ENCODE results near the gene NCR3LG1.

Gene NCR3LG1

DNA sequence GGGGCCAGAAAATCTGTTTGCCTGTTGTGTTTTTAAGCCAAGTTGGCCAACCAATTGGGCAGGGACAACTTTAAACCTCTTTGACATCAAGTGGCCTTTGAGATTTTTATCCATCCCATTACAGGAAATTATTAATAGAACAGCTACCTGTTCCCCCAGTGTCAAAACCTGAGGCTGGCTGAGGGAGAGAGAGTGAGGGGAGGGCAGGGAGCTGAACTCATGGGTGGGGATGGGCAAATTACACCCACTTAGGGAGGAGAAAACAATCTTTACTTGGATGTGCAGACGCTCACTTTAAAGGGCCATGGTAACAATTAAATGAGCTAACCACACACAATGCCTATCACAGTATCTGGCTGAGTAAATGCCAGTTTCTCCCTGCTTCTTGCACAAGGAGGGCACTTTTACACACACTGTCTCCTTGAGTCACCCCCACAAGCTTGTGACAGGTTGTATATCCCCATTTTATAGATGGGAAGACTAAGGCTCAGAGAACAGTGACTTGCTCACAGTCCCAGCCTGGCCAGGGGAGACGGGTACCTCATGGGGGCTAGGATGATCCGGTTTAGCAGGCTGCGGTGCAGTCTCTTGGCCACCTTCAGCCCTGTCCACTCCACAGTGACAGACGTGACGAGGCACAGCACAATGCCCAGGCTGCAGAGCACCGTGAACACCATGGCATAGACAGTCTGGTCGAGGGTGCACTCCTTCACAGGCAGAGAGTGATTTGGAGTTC, 54.6 kb downstream of the NCR3LG1 start:
- TF ChIP-seq CTCF (IDR thresholded peaks at IDR 0.05): no peak
- no peak for TF ChIP-seq ZFX (IDR thresholded peaks at IDR 0.05; ENCODE audit: borderline replicate concordance)
- H3K27ac ChIP-seq: peak overlapping the region; percentile 59

- TF ChIP-seq ZFX (IDR thresholded peaks at IDR 0.05; ENCODE audit: borderline replicate concordance) (no peak), CTCF (IDR thresholded peaks at IDR 0.05) (no peak)
- H3K27ac ChIP-seq: no peak overlapping the region
Observed at GRCh38 chr11:17406818-17407149, 55.2 kb downstream of the NCR3LG1 start.

GRCh38 chr11:17407575-17407974, 56.0 kb downstream of the NCR3LG1 start:
- H3K27ac ChIP-seq: no peak overlapping the region
- TF ChIP-seq ZFX (IDR thresholded peaks at IDR 0.05; ENCODE audit: borderline replicate concordance): no peak
- no peak for TF ChIP-seq CTCF (IDR thresholded peaks at IDR 0.05)

DNA sequence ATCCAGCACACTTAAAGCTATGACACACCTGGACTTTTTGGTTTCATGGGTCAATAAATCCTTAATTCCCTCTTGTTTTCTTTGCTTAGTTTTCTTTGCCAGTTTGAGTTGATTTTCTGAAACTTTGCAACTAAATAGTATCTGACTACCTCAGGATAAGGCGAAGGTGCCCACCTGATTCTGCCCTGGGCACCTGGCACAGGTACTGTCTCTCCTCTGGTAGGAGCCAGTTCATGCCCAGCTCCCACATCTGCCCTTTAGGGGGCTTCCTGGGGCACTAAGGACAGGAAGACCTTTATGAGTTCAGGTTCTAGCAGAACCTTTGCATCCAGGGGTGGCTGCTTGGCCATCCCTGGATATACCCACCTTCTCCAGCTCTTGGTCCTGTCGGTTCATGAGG, 56.4 kb downstream of the NCR3LG1 start:
- no peak overlapping the region for H3K27ac ChIP-seq

GRCh38 chr11:17408641-17409040, 57.0 kb downstream of the NCR3LG1 start:
- TF ChIP-seq CTCF (IDR thresholded peaks at IDR 0.05) (no peak), ZFX (IDR thresholded peaks at IDR 0.05; ENCODE audit: borderline replicate concordance) (no peak)
- no peak overlapping the region for H3K27ac ChIP-seq

More for the DNA sequence above, 56.4 kb downstream of the NCR3LG1 start:
- no peak for TF ChIP-seq ZFX (IDR thresholded peaks at IDR 0.05; ENCODE audit: borderline replicate concordance)
- no peak for TF ChIP-seq CTCF (IDR thresholded peaks at IDR 0.05)

DNA sequence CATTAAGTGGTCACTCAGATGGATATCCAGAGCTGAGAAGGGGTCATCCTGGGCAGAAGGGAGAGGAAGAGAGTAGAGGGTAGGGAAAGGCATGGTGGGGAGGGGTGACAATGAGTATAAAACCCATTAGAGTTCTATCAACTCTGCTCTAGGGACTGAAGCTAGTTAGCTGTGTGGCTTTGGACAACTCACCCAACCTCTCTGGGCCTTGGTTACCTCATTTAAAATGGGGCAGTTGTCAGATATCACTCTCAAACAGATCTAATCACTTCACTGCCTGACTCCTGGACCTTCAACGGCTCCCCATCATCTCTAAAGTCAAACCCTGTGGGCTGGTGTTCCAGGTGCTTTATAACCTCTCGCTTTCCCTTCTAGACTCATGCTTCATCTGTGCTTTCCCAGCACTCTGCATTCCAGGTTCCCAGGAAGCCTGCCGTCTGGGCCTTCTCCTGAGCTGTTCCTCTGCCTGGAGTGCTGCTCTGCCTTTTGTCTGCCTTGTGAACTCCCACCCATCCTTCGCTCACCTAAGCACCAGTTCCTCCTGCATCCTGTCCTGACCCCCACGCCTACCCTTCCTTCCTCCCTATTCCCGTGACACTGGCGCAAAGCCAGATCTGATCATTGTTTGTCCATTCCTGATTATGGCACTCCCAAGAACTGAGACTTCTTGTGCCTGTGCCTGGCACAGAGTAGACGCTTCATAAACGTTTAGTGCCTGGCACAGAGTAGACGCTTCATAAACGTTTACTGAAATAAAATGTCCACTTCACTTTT, 59.2 kb downstream of the NCR3LG1 start:
- no peak overlapping the region for H3K27ac ChIP-seq
- TF ChIP-seq ZFX (IDR thresholded peaks at IDR 0.05; ENCODE audit: borderline replicate concordance) (no peak), CTCF (IDR thresholded peaks at IDR 0.05) (no peak)

- no peak for TF ChIP-seq ZFX (IDR thresholded peaks at IDR 0.05; ENCODE audit: borderline replicate concordance)
- TF ChIP-seq CTCF (IDR thresholded peaks at IDR 0.05): no peak
- H3K27ac ChIP-seq: no peak overlapping the region
Observed at GRCh38 chr11:17411418-17411817, 59.8 kb downstream of the NCR3LG1 start.

All from 22Rv1 (cell line).